Lung (tissue), 12 donors: ENCODE results near the gene TRIM66. TPM values are rescaled to one million over a fixed set of nuclear protein-coding genes. Genes with fewer than 3 reads are reported as not detected.

Experiments used
- ATAC-seq: fragments of 200-7000 bp; cut with Tn5 transposase; one replicate; pipeline ENCODE4 v1.9.1; 2020; ENCODE audit warnings: moderate number of reproducible peaks; ENCODE audit not compliant: insufficient read depth, low FRiP score
- DNase-seq, 3 donors: peaks; one replicate each; pipeline ENCODE4 v3.0.0-alpha.2; 2013 to 2017
- H3K27ac ChIP-seq, 2 donors: one replicate each; pipeline ENCODE4 v1.5.1; 2013; ENCODE audit warnings: mild to moderate bottlenecking in 2 of 2, moderate library complexity in 2 of 2, control low read depth in 1 of 2, inconsistent platforms in 1 of 2, low read depth in 1 of 2, low read length in 1 of 2
- H3K27me3 ChIP-seq, 3 donors: one replicate each; pipeline ENCODE4 v1.5.1; 2013; ENCODE audit warnings: low read length in 2 of 3; ENCODE audit not compliant: control insufficient read depth in 3 of 3, insufficient read depth in 3 of 3
- H3K36me3 ChIP-seq, 4 donors: one replicate each; pipeline ENCODE4 v1.5.1; 2013; ENCODE audit warnings: low read length in 4 of 4, mild to moderate bottlenecking in 1 of 4, moderate library complexity in 1 of 4; ENCODE audit not compliant: control insufficient read depth in 4 of 4, insufficient read depth in 4 of 4
- H3K4me1 ChIP-seq, 5 donors: one replicate each; pipeline ENCODE4 v1.5.1; 2013; ENCODE audit warnings: low read length in 5 of 5, mild to moderate bottlenecking in 2 of 5, moderate library complexity in 1 of 5; ENCODE audit not compliant: control insufficient read depth in 5 of 5, insufficient read depth in 5 of 5
- H3K4me3 ChIP-seq: one replicate; pipeline ENCODE4 v1.5.1; 2013; ENCODE audit warnings: mild to moderate bottlenecking, control low read depth, moderate library complexity
- H3K9ac ChIP-seq, 2 donors: one replicate each; pipeline ENCODE4 v1.5.1; 2013; ENCODE audit warnings: low read length in 2 of 2, control low read depth in 1 of 2; ENCODE audit not compliant: insufficient read depth in 1 of 2
- H3K9me3 ChIP-seq, 4 donors: one replicate each; pipeline ENCODE4 v1.5.1; 2013; ENCODE audit warnings: low read length in 3 of 4, mild to moderate bottlenecking in 1 of 4, moderate library complexity in 1 of 4; ENCODE audit not compliant: control insufficient read depth in 4 of 4, insufficient read depth in 3 of 4
- CTCF ChIP-seq: IDR thresholded peaks from 2 replicates; pipeline ENCODE4 v1.5.1; 2012; ENCODE audit warnings: mild to moderate bottlenecking; ENCODE audit errors: control extremely low read depth, extremely low read depth
- WGBS, 2 donors: extraction: QIAGEN DNeasy Blood & Tissue Kit; methylation state at CpG; one replicate each; pipeline ENCODE4 v1.1.7; 2013; 5-methylcytosine and 5-hydroxymethylcytosine counted together
- polyA plus RNA-seq, 2 donors: library from polyadenylated mRNA; stranded (reverse); fragments of 200-250 nt; gene quantifications; one replicate each; pipeline ENCODE4 v1.2.1, GENCODE V29; 2013
- total RNA-seq, 2 donors: library from RNA; depleted of rRNA in 1 of 2; stranded (reverse); fragments of >200 nt in 1 of 2; gene quantifications; one replicate each; pipeline ENCODE4 v1.2.1, GENCODE V29; 2014 to 2021
- donor health status: control.
- donor health status: control.
- donor health status: Bipolar disorder and iron deficiency.
- donor health status: healthy.
- donor health status: DM: yes; HTN: yes; CAD: no.

Gene TRIM66
- total and polyA plus RNA-seq, 4 donors, result 2.0 to 23.9 (median 11.3) TPM

GRCh38 chr11:8615291-8616032 is 67.0 kb downstream of the TRIM66 start:
- H3K4me3 ChIP-seq, result no peak overlapping the region
- H3K27me3 ChIP-seq, result no peaks in the 10 kb centered on the region
- H3K36me3 ChIP-seq, result peaks cover 0 to 32% (median 0%) of the 10 kb centered on the region in 4 donors
- TF ChIP-seq CTCF, result no peak
- ATAC-seq (no peak), DNase-seq (no peak)
- H3K4me1 ChIP-seq, result peaks cover 0 to 9% (median 0%) of the 10 kb centered on the region in 5 donors
- no peak overlapping the region for H3K9ac ChIP-seq
- no peak overlapping the region for H3K27ac ChIP-seq
- 96% methylated on average over 4 of the region's 4 CpGs for WGBS, 2 donors
- no peaks in the 10 kb centered on the region for H3K9me3 ChIP-seq

GRCh38 chr11:8614497-8614896 is 68.0 kb downstream of the TRIM66 start:
- DNase-seq, result no peak
- H3K4me3 ChIP-seq, result no peak overlapping the region
- H3K9me3 ChIP-seq, result no peaks in the 10 kb centered on the region
- no peak overlapping the region for H3K9ac ChIP-seq
- peaks cover 0 to 28% (median 0%) of the 10 kb centered on the region in 4 donors for H3K36me3 ChIP-seq
- H3K27me3 ChIP-seq, result no peaks in the 10 kb centered on the region
- 95 to 96% methylated on average over 4 of the region's 4 CpGs for WGBS, 2 donors
- TF ChIP-seq CTCF, result no peak
- no peak for ATAC-seq
- H3K4me1 ChIP-seq, result peaks cover 0 to 9% (median 0%) of the 10 kb centered on the region in 5 donors
- no peak overlapping the region for H3K27ac ChIP-seq

GRCh38 chr11:8613036-8613435 is 69.4 kb downstream of the TRIM66 start:
- H3K4me1 ChIP-seq, result peaks cover 0 to 9% (median 0%) of the 10 kb centered on the region in 5 donors
- H3K27me3 ChIP-seq, result no peaks in the 10 kb centered on the region
- no peak overlapping the region for H3K4me3 ChIP-seq
- DNase-seq (no peak), ATAC-seq (no peak)
- no peak overlapping the region for H3K27ac ChIP-seq
- WGBS, 2 donors, result 78 to 95% methylated on average over 1 of the region's 1 CpG
- TF ChIP-seq CTCF, result no peak
- H3K9me3 ChIP-seq, result no peaks in the 10 kb centered on the region
- H3K36me3 ChIP-seq, result peaks cover 0 to 20% (median 0%) of the 10 kb centered on the region in 4 donors
- H3K9ac ChIP-seq, result no peak overlapping the region
